ENCODE data around the gene ELK3. TPM values are rescaled to one million over a fixed set of nuclear protein-coding genes. Genes with fewer than 3 reads are reported as not detected.

Gene ELK3
- total and polyA plus RNA-seq, 2 of the 8 experiments (the other 6 are each of a cell fraction or from before 2014, with no cell fraction given): 3.5 to 14.3 TPM

- Histone ChIP-seq H3K4ac (replicated peaks; ENCODE audit: insufficient read length, low read depth, low read length) (no peak overlapping the region), H3K56ac (replicated peaks; ENCODE audit: insufficient read length, low read depth, low read length) (no peak overlapping the region), H3K9ac (replicated peaks in 1 of 4; ENCODE audit: extremely low read depth in 1 of 4, low read depth in 3 of 4, low read length in 3 of 4) (no peak overlapping the region), H3K18ac (ENCODE audit: extremely low read depth, low read length) (no peak overlapping the region), H3K27ac (ENCODE audit: low read depth, low read length) (no peak overlapping the region), H2BK5ac (ENCODE audit: low read depth, low read length) (no peak overlapping the region), H3K4me3 (ENCODE audit: extremely low read depth in 1 of 4, insufficient read depth in 2 of 4, low read depth in 3 of 4, low read length in 4 of 4) (no peak overlapping the region), H4K91ac (replicated peaks; ENCODE audit: insufficient read length, low read length) (no peak overlapping the region), H3K14ac (ENCODE audit: insufficient read length) (no peak overlapping the region), H3K23me2 (ENCODE audit: low read depth, low read length) (no peaks in the 10 kb centered on the region; the same call in 1 of the 2 replicates), H4K5ac (ENCODE audit: insufficient read length, low read depth, low read length) (no peak overlapping the region), H4K20me1 (replicated peaks in 1 of 2; ENCODE audit: control insufficient read depth in 1 of 2, insufficient read depth in 2 of 2, low read length in 2 of 2) (no peaks in the 10 kb centered on the region), H2BK12ac (ENCODE audit: low read depth, low read length) (no peak overlapping the region), H3K4me1 (replicated peaks in 1 of 4; ENCODE audit: control insufficient read depth in 3 of 4, insufficient read depth in 4 of 4, low read length in 3 of 4) (peaks cover 0 to 12% (median 9%) of the 10 kb centered on the region in 4 experiments; a peak in 5 of 7 replicates), H3K23ac (ENCODE audit: insufficient read length) (no peak overlapping the region), H3K4me2 (ENCODE audit: insufficient read depth in 1 of 2, low read depth in 2 of 2, low read length in 2 of 2) (no peak overlapping the region), H2BK120ac (replicated peaks; ENCODE audit: low read depth, low read length) (no peak overlapping the region), H3K9me3 (ENCODE audit: insufficient read depth in 2 of 2, low read depth in 1 of 2, low read length in 1 of 2) (no peaks in the 10 kb centered on the region), H3K36me3 (ENCODE audit: control insufficient read depth in 2 of 4, insufficient read depth in 4 of 4, low read length in 3 of 4) (no peaks in the 10 kb centered on the region), H3K27me3 (replicated peaks in 1 of 4; ENCODE audit: control insufficient read depth in 3 of 4, extremely low read depth in 1 of 4, insufficient read depth in 3 of 4, low read length in 3 of 4) (no peaks in the 10 kb centered on the region), H2AFZ (ENCODE audit: low read length) (no peak overlapping the region), H3K79me2 (ENCODE audit: control insufficient read depth in 1 of 2, insufficient read depth in 2 of 2, low read length in 2 of 2) (no peaks in the 10 kb centered on the region), H4K8ac (ENCODE audit: extremely low read depth, insufficient read depth, low read length) (no peak overlapping the region), H2AK5ac (ENCODE audit: low read depth, low read length) (no peak overlapping the region), H2BK20ac (ENCODE audit: low read length) (no peak overlapping the region), H3K79me1 (ENCODE audit: low read depth, low read length) (no peaks in the 10 kb centered on the region), H2BK15ac (ENCODE audit: low read length) (no peak overlapping the region)
- ChIA-PET CTCF (ENCODE audit: partially characterized antibody) (interaction anchor here (0.8 to 5.9 kb wide), 13 partner anchors 7 to 303 kb away, joined by 3 to 40 read pairs (median 6); no protein-coding TSS in a partner anchor), POLR2A (ENCODE audit: partially characterized antibody) (interaction anchor here (1.2 to 3.5 kb wide), 2 partner anchors 17 to 29 kb away, joined by 3 to 11 read pairs; no protein-coding TSS in a partner anchor)
- DNase-seq (ENCODE audit: low read depth in 1 of 2, low spot score in 2 of 2) (no peak), FAIRE-seq (no peak)
- TF ChIP-seq RAD21 (IDR thresholded peaks at IDR 0.05 in 1 of 2, conservative IDR thresholded peaks at IDR 0.05 in 1 of 2; ENCODE audit: low read depth in 2 of 2, low read length in 2 of 2) (no peak), POLR2A (IDR thresholded peaks at IDR 0.05; ENCODE audit: control extremely low read depth in 1 of 2, low read depth in 2 of 2, low read length in 2 of 2) (no peak), EGR1 (IDR thresholded peaks at IDR 0.05; ENCODE audit: borderline replicate concordance, low read depth, low read length) (no peak), SIRT6 (IDR thresholded peaks at IDR 0.05; ENCODE audit: low read length) (no peak), BACH1 (IDR thresholded peaks at IDR 0.05; ENCODE audit: low read length) (no peak), TCF12 (IDR thresholded peaks at IDR 0.05; ENCODE audit: low read depth, low read length) (no peak)
- 87% methylated on average over 10 of the region's 10 CpGs; no CpG with 5 or more reads in 1 of the 2 experiments for WGBS, 2 experiments (ENCODE audit: extremely low coverage in 1 of 2, insufficient coverage in 1 of 2, insufficient read length in 1 of 2, insufficient replicate concordance in 2 of 2, low coverage in 1 of 2, low lambda C conversion rate in 2 of 2, missing lambda C conversion rate in 1 of 2)
Measured at GRCh38 chr12:96212456-96213375, 18.5 kb downstream of the ELK3 start.
